GM12892 (cell line): ENCODE measurements around the gene MCM7.
"Not testable (repeated sequence)": the region's sequence is repeated elsewhere in the genome, so short reads cannot be mapped to it uniquely, and the experiment has no call there.

Experiments
- DNase-seq: peaks from one replicate; pipeline ENCODE4 v3.0.0; 2011; ENCODE audit not compliant: insufficient read length
- FAIRE-seq: peaks from 2 replicates; lab custom pipeline; 2011; peaks lifted over from hg19 to GRCh38; lab: Jason Lieb, UNC
- POLR2A ChIP-seq: IDR thresholded peaks from 2 replicates; pipeline ENCODE4 v1.6.1; 2011; ENCODE audit warnings: low read depth, low read length, control low read depth
- POLR2AphosphoS5 ChIP-seq: IDR thresholded peaks from 2 replicates; pipeline ENCODE4 v1.6.1; 2011; ENCODE audit warnings: low read depth, low read length, control low read depth
- TAF1 ChIP-seq: IDR thresholded peaks from 2 replicates; pipeline ENCODE4 v1.6.1; 2011; ENCODE audit warnings: low read depth, mild to moderate bottlenecking, control low read depth, low read length, borderline replicate concordance

Gene MCM7

GRCh38 chr7:100130608-100131453, 29.6 kb upstream of the MCM7 start:
- FAIRE-seq: peak; percentile 65
- TF ChIP-seq POLR2A: no peak
- DNase-seq: no peak

- not testable (repeated sequence) for DNase-seq, FAIRE-seq
Observed at GRCh38 chr7:100130220-100130607, 29.0 kb upstream of the MCM7 start.

GRCh38 chr7:100128637-100128963, 27.4 kb upstream of the MCM7 start:
- DNase-seq (no peak), FAIRE-seq (no peak)
- TF ChIP-seq POLR2A (no peak), TAF1 (no peak), POLR2AphosphoS5 (no peak)

GRCh38 chr7:100127866-100128636, 26.9 kb upstream of the MCM7 start:
- FAIRE-seq (no peak), DNase-seq (no peak)
- TF ChIP-seq POLR2AphosphoS5 (no peak), POLR2A (no peak), TAF1 (no peak)

DNA sequence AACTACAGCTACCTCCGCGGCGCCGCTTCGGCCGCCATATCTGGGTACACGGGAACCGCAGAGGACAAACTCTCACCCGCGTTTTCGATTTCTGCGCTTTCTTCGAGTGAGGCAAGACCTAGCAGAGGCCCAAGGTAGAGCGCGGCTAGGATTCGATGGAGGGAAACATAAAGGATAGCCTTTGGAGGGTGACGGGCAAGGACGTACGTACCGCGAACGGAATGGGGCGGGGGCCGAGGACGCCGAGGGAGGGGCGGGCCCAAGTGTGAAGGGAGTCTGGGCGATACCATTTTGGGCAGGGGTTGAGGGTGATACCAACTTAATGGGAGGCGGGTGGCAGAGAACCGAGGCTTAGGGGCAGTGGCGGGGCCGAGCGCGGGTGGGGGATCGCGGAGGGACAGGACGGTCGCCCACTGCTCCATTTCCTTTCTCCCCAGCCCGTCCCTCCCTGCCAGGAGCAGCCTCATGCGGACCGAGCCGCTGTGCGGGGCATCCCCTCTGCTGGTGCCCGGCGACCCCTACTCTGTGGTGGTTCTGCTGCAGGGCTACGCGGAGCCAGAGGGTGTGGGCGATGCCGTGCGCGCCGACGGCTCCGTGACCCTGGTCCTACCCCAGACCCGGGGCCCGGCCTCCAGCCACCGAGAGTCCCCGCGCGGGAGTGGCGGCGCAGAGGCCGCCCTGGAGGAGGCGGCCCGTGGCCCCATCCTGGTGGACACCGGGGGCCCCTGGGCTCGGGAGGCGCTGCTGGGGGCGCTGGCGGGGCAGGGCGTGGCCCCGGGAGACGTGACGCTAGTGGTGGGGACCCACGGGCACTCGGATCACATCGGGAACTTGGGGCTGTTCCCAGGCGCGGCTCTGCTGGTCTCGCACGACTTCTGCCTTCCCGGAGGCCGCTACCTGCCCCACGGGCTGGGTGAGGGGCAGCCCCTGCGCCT, 26.0 kb upstream of the MCM7 start, which contains the start of gene MBLAC1:
TSS of gene MBLAC1 (plus strand) at position 37 of the 935 bp plus-strand sequence. CDS start at position 466, 429 bp downstream.
- no peak; the same call in 1 of the 2 replicates for TF ChIP-seq TAF1
- TF ChIP-seq POLR2AphosphoS5: peak; percentile 83
- TF ChIP-seq POLR2A: peak; percentile 89
- peak; percentile 83 for DNase-seq
- FAIRE-seq: peak; percentile 95

GRCh38 chr7:100126239-100126930, 25.2 kb upstream of the MCM7 start:
- TF ChIP-seq POLR2A (no peak), TAF1 (peak; percentile 73; the same call in 1 of the 2 replicates), POLR2AphosphoS5 (no peak)
- FAIRE-seq: no peak

DNA sequence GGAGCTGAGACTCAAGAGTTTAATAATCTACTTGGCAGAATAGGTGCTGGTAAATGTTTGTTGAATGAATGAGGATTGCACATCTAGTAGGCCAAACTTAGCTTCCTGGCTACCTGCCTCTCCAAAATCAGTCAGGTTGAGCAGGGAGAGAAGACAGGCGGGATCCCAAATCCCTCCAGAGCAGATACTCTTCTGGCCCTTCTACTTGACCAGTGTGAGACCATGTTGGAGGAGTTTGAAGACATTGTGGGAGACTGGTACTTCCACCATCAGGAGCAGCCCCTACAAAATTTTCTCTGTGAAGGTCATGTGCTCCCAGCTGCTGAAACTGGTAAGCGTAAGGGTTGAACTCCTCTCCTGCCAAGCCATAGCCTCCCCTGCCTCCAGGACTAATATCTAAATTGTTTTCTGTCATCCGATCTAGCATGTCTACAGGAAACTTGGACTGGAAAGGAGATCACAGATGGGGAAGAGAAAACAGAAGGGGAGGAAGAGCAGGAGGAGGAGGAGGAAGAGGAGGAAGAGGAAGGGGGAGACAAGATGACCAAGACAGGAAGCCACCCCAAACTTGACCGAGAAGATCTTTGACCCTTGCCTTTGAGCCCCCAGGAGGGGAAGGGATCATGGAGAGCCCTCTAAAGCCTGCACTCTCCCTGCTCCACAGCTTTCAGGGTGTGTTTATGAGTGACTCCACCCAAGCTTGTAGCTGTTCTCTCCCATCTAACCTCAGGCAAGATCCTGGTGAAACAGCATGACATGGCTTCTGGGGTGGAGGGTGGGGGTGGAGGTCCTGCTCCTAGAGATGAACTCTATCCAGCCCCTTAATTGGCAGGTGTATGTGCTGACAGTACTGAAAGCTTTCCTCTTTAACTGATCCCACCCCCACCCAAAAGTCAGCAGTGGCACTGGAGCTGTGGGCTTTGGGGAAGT, 23.4 kb upstream of the MCM7 start:
- FAIRE-seq: no peak
- TF ChIP-seq POLR2A: 0 out of 2 replicates have a peak, but pooled peaks have one; percentile 10
- no peak for TF ChIP-seq TAF1
- no peak for DNase-seq

More at GRCh38 chr7:100126239-100126930, 25.2 kb upstream of the MCM7 start:
- DNase-seq: no peak

DNA sequence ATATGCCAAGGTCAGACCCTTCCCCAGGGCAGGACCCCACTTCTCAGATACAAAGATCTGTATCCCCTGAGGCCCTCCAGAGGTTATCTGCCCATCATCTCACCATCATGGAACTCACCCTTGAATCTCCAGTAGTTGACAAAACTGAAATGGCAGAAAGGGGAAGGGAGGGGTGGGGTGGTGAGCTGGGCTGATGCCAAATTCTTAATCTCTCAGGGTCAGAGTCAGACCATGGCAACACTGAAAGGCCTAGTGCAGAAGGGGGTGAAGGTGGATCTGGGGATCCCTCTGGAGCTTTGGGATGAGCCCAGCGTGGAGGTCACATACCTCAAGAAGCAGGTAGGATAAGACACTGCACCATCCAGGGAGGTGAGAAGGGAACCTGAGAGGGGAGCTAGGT, 21.4 kb upstream of the MCM7 start:
- TF ChIP-seq TAF1 (no peak), POLR2AphosphoS5 (no peak), POLR2A (no peak)
- DNase-seq (no peak), FAIRE-seq (no peak)

DNA sequence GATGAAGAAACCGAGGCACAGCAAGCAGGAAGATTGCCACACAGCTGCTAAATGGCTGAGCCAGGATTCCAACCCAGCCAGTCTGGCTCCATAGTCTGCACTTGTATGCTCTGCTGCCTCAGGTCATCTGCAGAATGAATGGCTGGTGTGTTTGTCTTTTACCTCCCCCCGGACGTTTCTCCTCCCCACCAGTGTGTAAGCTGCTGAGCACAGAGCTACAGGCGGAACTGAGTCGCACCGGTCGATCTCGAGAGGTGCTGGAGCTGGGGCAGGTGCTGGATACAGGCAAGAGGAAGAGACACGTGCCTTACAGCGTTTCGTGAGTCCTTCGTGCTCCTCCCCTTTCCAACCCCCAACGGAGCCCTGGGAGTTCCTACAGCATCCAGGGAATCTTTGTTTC, 20.9 kb upstream of the MCM7 start:
- no peak for DNase-seq
- TF ChIP-seq POLR2A (no peak), POLR2AphosphoS5 (no peak), TAF1 (no peak)
- FAIRE-seq: no peak

- FAIRE-seq: no peak
- TF ChIP-seq POLR2A: no peak
- TF ChIP-seq POLR2AphosphoS5: no peak
- no peak for TF ChIP-seq TAF1
- DNase-seq: no peak
Observed at GRCh38 chr7:100120733-100121036, 19.5 kb upstream of the MCM7 start.
